Activated CD8-positive, alpha-beta memory T cell treated with anti-CD3 and anti-CD28 coated beads, Interleukin-2, amount 50 U/mL, for 1 hour (primary cell): ENCODE data around the gene GLI1.

ENCODE experiments used
- DNase-seq: peaks from one replicate; pipeline ENCODE4 v3.0.0-alpha.2; 2020; ENCODE audit errors: extremely low read depth

The GLI1 gene

GRCh38 chr12:57519796-57520052, 60.1 kb downstream of the GLI1 start:
- no peak for DNase-seq

DNA sequence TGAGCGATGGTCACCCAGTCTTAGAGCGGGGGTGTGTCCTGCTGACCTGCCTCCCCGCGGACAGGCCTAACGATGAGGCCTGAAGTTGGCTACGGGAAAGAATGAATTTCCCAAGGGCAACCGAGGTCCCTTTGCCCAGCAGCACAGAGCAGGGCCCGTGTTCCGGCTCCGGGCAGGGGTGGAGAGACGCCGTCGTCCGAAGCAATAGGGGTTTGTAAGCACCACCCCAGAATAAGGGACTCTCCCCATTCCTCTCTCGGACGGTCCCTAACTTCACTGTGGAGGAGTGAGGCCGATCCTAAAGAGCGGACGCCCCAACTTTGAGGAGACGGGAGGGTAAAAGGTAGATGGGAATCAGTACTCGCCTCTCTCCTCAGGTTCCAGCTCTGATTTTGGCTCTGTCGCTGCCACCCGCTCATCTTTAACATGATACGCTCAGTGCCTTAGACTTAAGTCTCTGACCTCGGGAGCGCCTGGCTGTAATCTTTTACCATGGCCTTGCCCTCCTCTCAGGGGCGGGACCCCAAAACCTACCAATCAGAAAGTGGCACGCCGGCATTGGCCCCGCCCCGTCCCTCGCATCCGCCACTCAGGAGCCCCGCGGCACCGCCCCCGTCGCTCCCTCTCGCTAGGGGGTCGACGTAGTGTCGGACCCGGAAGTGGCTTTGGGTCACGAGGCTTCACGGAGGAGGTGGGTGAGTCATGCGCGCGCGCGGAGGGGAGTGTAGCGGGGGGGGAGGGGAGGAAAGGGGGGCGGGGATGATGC, 60.7 kb downstream of the GLI1 start, which contains the start of gene DDIT3:
Gene DDIT3 (minus strand): TSS at position 462 of the 766 bp plus-strand sequence. CDS start 3,108 bp downstream, outside the sequence.
- peak; percentile 99 for DNase-seq

- no peak for DNase-seq
These were observed 62.0 kb downstream of the GLI1 start for GRCh38 chr12:57521525-57522010.
